ENCODE results near the gene NEK10.

DNA sequence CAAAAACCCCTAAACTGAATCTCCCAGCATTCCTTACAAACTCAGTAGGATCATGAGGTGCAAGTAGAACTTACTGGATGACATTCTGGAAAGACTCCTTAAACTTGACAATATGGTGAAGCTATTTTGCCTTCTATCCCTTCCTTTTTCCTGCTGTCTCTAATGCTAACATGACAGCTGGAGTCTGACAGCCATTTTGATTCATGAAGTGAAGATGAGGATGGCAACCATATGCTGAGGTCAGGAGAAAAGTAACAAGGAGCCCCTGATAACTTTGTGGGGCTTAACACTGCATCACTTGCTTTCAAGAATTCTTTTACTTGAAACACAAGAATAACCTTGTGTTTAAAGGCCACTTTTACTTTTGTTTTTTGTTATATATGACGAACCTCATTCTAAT is 15.0 kb upstream of the NEK10 start:
- TF ChIP-seq, protein P1, sequence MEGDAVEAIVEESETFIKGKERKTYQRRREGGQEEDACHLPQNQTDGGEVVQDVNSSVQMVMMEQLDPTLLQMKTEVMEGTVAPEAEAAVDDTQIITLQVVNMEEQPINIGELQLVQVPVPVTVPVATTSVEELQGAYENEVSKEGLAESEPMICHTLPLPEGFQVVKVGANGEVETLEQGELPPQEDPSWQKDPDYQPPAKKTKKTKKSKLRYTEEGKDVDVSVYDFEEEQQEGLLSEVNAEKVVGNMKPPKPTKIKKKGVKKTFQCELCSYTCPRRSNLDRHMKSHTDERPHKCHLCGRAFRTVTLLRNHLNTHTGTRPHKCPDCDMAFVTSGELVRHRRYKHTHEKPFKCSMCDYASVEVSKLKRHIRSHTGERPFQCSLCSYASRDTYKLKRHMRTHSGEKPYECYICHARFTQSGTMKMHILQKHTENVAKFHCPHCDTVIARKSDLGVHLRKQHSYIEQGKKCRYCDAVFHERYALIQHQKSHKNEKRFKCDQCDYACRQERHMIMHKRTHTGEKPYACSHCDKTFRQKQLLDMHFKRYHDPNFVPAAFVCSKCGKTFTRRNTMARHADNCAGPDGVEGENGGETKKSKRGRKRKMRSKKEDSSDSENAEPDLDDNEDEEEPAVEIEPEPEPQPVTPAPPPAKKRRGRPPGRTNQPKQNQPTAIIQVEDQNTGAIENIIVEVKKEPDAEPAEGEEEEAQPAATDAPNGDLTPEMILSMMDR (IDR thresholded peaks at IDR 0.05): no peak
- TF ChIP-seq EZH2 (IDR thresholded peaks at IDR 0.05; ENCODE audit: borderline replicate concordance, insufficient read depth, low read depth, low read length, poor library complexity, severe bottlenecking): no peak

All from B cell (primary cell).